Epithelial cell of esophagus (primary cell): Measurements from ENCODE around the gene APOBEC3H.

ENCODE experiments used
- DNase-seq: peaks from one replicate; pipeline ENCODE4 v3.0.0; 2010; ENCODE audit warnings: low read depth
- H3K4me3 ChIP-seq: 2 replicates; pipeline ENCODE4 v1.5.1; 2011; ENCODE audit warnings: mild to moderate bottlenecking, low read length, control low read depth
- CTCF ChIP-seq: IDR thresholded peaks from 2 replicates; pipeline ENCODE4 v1.5.1; 2011; ENCODE audit warnings: low read depth, mild to moderate bottlenecking, low read length, control low read depth, inconsistent platforms; ENCODE audit not compliant: insufficient read depth; ENCODE audit errors: missing control alignments

Gene APOBEC3H

GRCh38 chr22:39095971-39096370 is 1.1 kb upstream of the APOBEC3H start:
- DNase-seq = no peak
- H3K4me3 ChIP-seq = no peak overlapping the region
- TF ChIP-seq CTCF = no peak

GRCh38 chr22:39098026-39098425 is 982 bp downstream of the APOBEC3H start:
- DNase-seq = no peak
- no peak overlapping the region for H3K4me3 ChIP-seq
- no peak for TF ChIP-seq CTCF

- no peak for DNase-seq
- TF ChIP-seq CTCF = no peak
- H3K4me3 ChIP-seq = no peak overlapping the region
Measured at GRCh38 chr22:39098576-39098975, 1.5 kb downstream of the APOBEC3H start.

- no peak for DNase-seq
- no peak overlapping the region for H3K4me3 ChIP-seq
- no peak for TF ChIP-seq CTCF
Measured at GRCh38 chr22:39101226-39101625, 4.2 kb downstream of the APOBEC3H start.

- TF ChIP-seq CTCF = no peak
- no peak for DNase-seq
- H3K4me3 ChIP-seq = no peak overlapping the region
Measured at GRCh38 chr22:39103431-39103830, 6.4 kb downstream of the APOBEC3H start.

GRCh38 chr22:39106326-39106725 is 9.3 kb downstream of the APOBEC3H start:
- H3K4me3 ChIP-seq = no peak overlapping the region
- no peak for DNase-seq
- no peak for TF ChIP-seq CTCF

- no peak overlapping the region for H3K4me3 ChIP-seq
- no peak for TF ChIP-seq CTCF
- DNase-seq = no peak
Measured at GRCh38 chr22:39108487-39108886, 11.4 kb downstream of the APOBEC3H start.
